Neural cell (in vitro differentiated cells): Measurements from ENCODE around the gene AP2B1.

Experiments used
- EP300 ChIP-seq: fragments of 450-650 bp; conservative IDR thresholded peaks from 2 replicates; pipeline ENCODE4 v1.6.1; 2014; ENCODE audit warnings: antibody characterized with exemption, mild to moderate bottlenecking, moderate library complexity; ENCODE audit not compliant: poor library complexity, severe bottlenecking
- EZH2 ChIP-seq: fragments of 200-600, 300-800 bp; shearing (Covaris generic), sonication (generic); IDR thresholded peaks from 2 replicates; pipeline ENCODE4 v1.6.1; 2014; ENCODE audit warnings: antibody characterized with exemption, low read length, borderline replicate concordance, mild to moderate bottlenecking; ENCODE audit not compliant: insufficient read depth, poor library complexity, severe bottlenecking
- MXI1 ChIP-seq: fragments of 450-650 bp; conservative IDR thresholded peaks from 2 replicates; pipeline ENCODE4 v1.6.1; 2014; ENCODE audit warnings: antibody characterized with exemption, mild to moderate bottlenecking; ENCODE audit not compliant: poor library complexity, severe bottlenecking
- POLR2AphosphoS5 ChIP-seq: IDR thresholded peaks from 2 replicates; pipeline ENCODE4 v1.6.1; 2012
- RAD21 ChIP-seq: fragments of 450-650 bp; conservative IDR thresholded peaks from 2 replicates; pipeline ENCODE4 v1.6.1; 2014; ENCODE audit warnings: antibody characterized with exemption, mild to moderate bottlenecking, moderate library complexity
- REST ChIP-seq: IDR thresholded peaks from 2 replicates; pipeline ENCODE4 v1.6.1; 2012; ENCODE audit warnings: borderline replicate concordance
- SMC3 ChIP-seq: fragments of 450-650 bp; conservative IDR thresholded peaks from 2 replicates; pipeline ENCODE4 v1.6.1; 2014; ENCODE audit warnings: antibody characterized with exemption, mild to moderate bottlenecking, moderate library complexity; ENCODE audit not compliant: poor library complexity
- TAF1 ChIP-seq: IDR thresholded peaks from 2 replicates; pipeline ENCODE4 v1.6.1; 2012; ENCODE audit warnings: low read depth
- TF ChIP-seq, protein P1 (sequence below): fragments of 450-650 bp; IDR thresholded peaks from 2 replicates; pipeline ENCODE4 v1.5.1; 2014; ENCODE audit warnings: antibody characterized with exemption, mild to moderate bottlenecking, moderate library complexity; ENCODE audit not compliant: poor library complexity, severe bottlenecking

DNA sequence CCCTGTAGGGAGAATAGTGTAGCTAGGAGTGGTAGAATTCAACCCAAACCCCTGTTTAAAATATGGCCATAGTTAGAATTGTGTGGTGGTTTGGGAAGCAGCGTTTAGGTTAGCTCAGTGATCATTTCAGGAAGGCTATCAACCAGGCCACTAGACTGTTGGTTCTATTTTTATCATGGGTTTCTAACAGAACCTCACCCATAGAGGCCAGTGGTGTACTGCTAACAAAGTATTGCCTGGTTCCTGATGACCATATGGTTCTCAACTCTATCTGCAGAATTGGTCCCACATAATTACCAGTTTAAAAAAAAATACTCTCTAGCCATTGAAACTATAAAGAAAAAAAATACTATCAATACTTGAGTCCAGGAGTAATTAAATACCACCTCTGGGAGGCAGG, 73.8 kb downstream of the AP2B1 start:
- TF ChIP-seq, protein P1, sequence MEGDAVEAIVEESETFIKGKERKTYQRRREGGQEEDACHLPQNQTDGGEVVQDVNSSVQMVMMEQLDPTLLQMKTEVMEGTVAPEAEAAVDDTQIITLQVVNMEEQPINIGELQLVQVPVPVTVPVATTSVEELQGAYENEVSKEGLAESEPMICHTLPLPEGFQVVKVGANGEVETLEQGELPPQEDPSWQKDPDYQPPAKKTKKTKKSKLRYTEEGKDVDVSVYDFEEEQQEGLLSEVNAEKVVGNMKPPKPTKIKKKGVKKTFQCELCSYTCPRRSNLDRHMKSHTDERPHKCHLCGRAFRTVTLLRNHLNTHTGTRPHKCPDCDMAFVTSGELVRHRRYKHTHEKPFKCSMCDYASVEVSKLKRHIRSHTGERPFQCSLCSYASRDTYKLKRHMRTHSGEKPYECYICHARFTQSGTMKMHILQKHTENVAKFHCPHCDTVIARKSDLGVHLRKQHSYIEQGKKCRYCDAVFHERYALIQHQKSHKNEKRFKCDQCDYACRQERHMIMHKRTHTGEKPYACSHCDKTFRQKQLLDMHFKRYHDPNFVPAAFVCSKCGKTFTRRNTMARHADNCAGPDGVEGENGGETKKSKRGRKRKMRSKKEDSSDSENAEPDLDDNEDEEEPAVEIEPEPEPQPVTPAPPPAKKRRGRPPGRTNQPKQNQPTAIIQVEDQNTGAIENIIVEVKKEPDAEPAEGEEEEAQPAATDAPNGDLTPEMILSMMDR: no peak
- TF ChIP-seq EZH2 (no peak), RAD21 (no peak), SMC3 (no peak), POLR2AphosphoS5 (no peak), EP300 (no peak), MXI1 (no peak), REST (no peak), TAF1 (no peak)
